Muscle layer of duodenum (tissue), 2 donors: Measurements from ENCODE around the gene PPOX.

ENCODE experiments used
- H3K27ac ChIP-seq: one replicate; pipeline ENCODE4 v1.7.0; 2013; ENCODE audit warnings: mild to moderate bottlenecking, low read length
- H3K27me3 ChIP-seq: one replicate; pipeline ENCODE4 v1.7.0; 2013; ENCODE audit warnings: low read depth, mild to moderate bottlenecking, control low read depth, low read length
- H3K36me3 ChIP-seq, 2 donors: one replicate each; pipeline ENCODE4 v1.7.0; 2013; ENCODE audit warnings: low read length in 2 of 2, control low read depth in 1 of 2, mild to moderate bottlenecking in 1 of 2; ENCODE audit not compliant: insufficient read depth in 2 of 2, control insufficient read depth in 1 of 2
- H3K4me1 ChIP-seq, 2 donors: one replicate each; pipeline ENCODE4 v1.7.0; 2013; ENCODE audit warnings: low read length in 2 of 2, mild to moderate bottlenecking in 2 of 2, control low read depth in 1 of 2, moderate library complexity in 1 of 2; ENCODE audit not compliant: insufficient read depth in 2 of 2, control insufficient read depth in 1 of 2
- H3K4me3 ChIP-seq, 2 donors: one replicate each; pipeline ENCODE4 v1.7.0; 2013; ENCODE audit warnings: low read length in 2 of 2, low read depth in 1 of 2, mild to moderate bottlenecking in 1 of 2
- H3K9me3 ChIP-seq, 2 donors: one replicate each; pipeline ENCODE4 v1.7.0; 2013; ENCODE audit warnings: low read length in 2 of 2, control low read depth in 1 of 2, mild to moderate bottlenecking in 1 of 2; ENCODE audit not compliant: control insufficient read depth in 1 of 2
- donor health status: healthy.

PPOX gene

GRCh38 chr1:161157867-161158266 lies 8.4 kb upstream of the PPOX start:
- H3K27ac ChIP-seq, result no peak overlapping the region
- H3K4me3 ChIP-seq, result no peak overlapping the region
- peaks cover 28 to 39% of the 10 kb centered on the region in 2 donors for H3K36me3 ChIP-seq
- H3K9me3 ChIP-seq, result no peaks in the 10 kb centered on the region
- no peaks in the 10 kb centered on the region for H3K27me3 ChIP-seq
- H3K4me1 ChIP-seq, result peaks cover 0 to 45% of the 10 kb centered on the region in 2 donors

- no peaks in the 10 kb centered on the region for H3K27me3 ChIP-seq
- H3K27ac ChIP-seq, result peak overlapping the region; percentile 78
- H3K36me3 ChIP-seq, result peaks cover 34 to 45% of the 10 kb centered on the region in 2 donors
- no peaks in the 10 kb centered on the region for H3K9me3 ChIP-seq
- peak overlapping the region; percentile 90 to 91 for H3K4me3 ChIP-seq
- H3K4me1 ChIP-seq, result peaks cover 0 to 42% of the 10 kb centered on the region in 2 donors
Observed at GRCh38 chr1:161158316-161159010, 7.8 kb upstream of the PPOX start.

GRCh38 chr1:161159087-161159912 lies 6.9 kb upstream of the PPOX start, which contains the start of gene USP21:
Gene USP21 (plus strand): TSS chr1:161159500. CDS start chr1:161160641, 1,141 bp downstream.
- H3K4me1 ChIP-seq, result peaks cover 0 to 42% of the 10 kb centered on the region in 2 donors
- H3K4me3 ChIP-seq, result peak within 1 kb of the TSS; percentile 90 to 91
- no peaks in the 10 kb centered on the region for H3K9me3 ChIP-seq
- H3K27ac ChIP-seq, result peak within 1 kb of the TSS; percentile 78
- no peaks in the 10 kb centered on the region for H3K27me3 ChIP-seq
- H3K36me3 ChIP-seq, result peaks cover 34 to 46% of the 10 kb centered on the region in 2 donors

GRCh38 chr1:161159913-161160243 lies 6.3 kb upstream of the PPOX start:
- H3K27me3 ChIP-seq, result no peaks in the 10 kb centered on the region
- H3K9me3 ChIP-seq, result no peaks in the 10 kb centered on the region
- peaks cover 34 to 48% of the 10 kb centered on the region in 2 donors for H3K36me3 ChIP-seq
- H3K4me3 ChIP-seq, result peak overlapping the region; percentile 90 to 91
- peaks cover under 1 to 38% of the 10 kb centered on the region in 2 donors for H3K4me1 ChIP-seq
- H3K27ac ChIP-seq, result peak overlapping the region; percentile 78

- Histone ChIP-seq H3K9me3 (no peaks in the 10 kb centered on the region), H3K27me3 (no peaks in the 10 kb centered on the region), H3K4me3 (peak overlapping the region in 1 of 2 donors; percentile 90), H3K27ac (no peak overlapping the region), H3K36me3 (peaks cover 34 to 51% of the 10 kb centered on the region in 2 donors), H3K4me1 (peaks cover 4 to 41% of the 10 kb centered on the region in 2 donors)
Observed at GRCh38 chr1:161160671-161161145, 5.5 kb upstream of the PPOX start.

- Histone ChIP-seq H3K27ac (no peak overlapping the region), H3K27me3 (no peaks in the 10 kb centered on the region), H3K4me3 (no peak overlapping the region), H3K36me3 (peaks cover 34 to 51% of the 10 kb centered on the region in 2 donors), H3K4me1 (peaks cover 4 to 42% of the 10 kb centered on the region in 2 donors), H3K9me3 (no peaks in the 10 kb centered on the region)
Observed at GRCh38 chr1:161161652-161162051, 4.6 kb upstream of the PPOX start.

- H3K27ac ChIP-seq, result no peak overlapping the region
- no peaks in the 10 kb centered on the region for H3K27me3 ChIP-seq
- H3K36me3 ChIP-seq, result peaks cover 31 to 48% of the 10 kb centered on the region in 2 donors
- peaks cover 4 to 46% of the 10 kb centered on the region in 2 donors for H3K4me1 ChIP-seq
- H3K4me3 ChIP-seq, result no peak overlapping the region
- H3K9me3 ChIP-seq, result no peaks in the 10 kb centered on the region
Observed at GRCh38 chr1:161162052-161162451, 4.2 kb upstream of the PPOX start.

GRCh38 chr1:161162806-161163205 lies 3.4 kb upstream of the PPOX start:
- H3K27me3 ChIP-seq, result no peaks in the 10 kb centered on the region
- H3K4me3 ChIP-seq, result no peak overlapping the region
- peaks cover 25 to 44% of the 10 kb centered on the region in 2 donors for H3K36me3 ChIP-seq
- H3K27ac ChIP-seq, result no peak overlapping the region
- H3K4me1 ChIP-seq, result peaks cover 4 to 54% of the 10 kb centered on the region in 2 donors
- H3K9me3 ChIP-seq, result no peaks in the 10 kb centered on the region

- Histone ChIP-seq H3K4me3 (no peak overlapping the region), H3K27me3 (no peaks in the 10 kb centered on the region), H3K4me1 (peaks cover 4 to 57% of the 10 kb centered on the region in 2 donors), H3K36me3 (peaks cover 25 to 36% of the 10 kb centered on the region in 2 donors), H3K27ac (no peak overlapping the region), H3K9me3 (no peaks in the 10 kb centered on the region)
Observed at GRCh38 chr1:161163793-161164192, 2.4 kb upstream of the PPOX start.

- peaks cover 28 to 48% of the 10 kb centered on the region in 2 donors for H3K36me3 ChIP-seq
- no peaks in the 10 kb centered on the region for H3K9me3 ChIP-seq
- H3K4me3 ChIP-seq, result peak overlapping the region; percentile 86 to 87
Observed at GRCh38 chr1:161164901-161165610, 1.2 kb upstream of the PPOX start.

More at GRCh38 chr1:161164901-161165610, 1.2 kb upstream of the PPOX start:
- H3K27ac ChIP-seq, result peak overlapping the region; percentile 92
- peaks cover 4 to 50% of the 10 kb centered on the region in 2 donors for H3K4me1 ChIP-seq
- no peaks in the 10 kb centered on the region for H3K27me3 ChIP-seq
